Natural killer cell (primary cell): ENCODE measurements around the gene CA10. TPM values are rescaled to one million over a fixed set of nuclear protein-coding genes. Genes with fewer than 3 reads are reported as not detected.

Experiments used
- ATAC-seq, 3 donors: fragments of 150-1000 bp in 2 of 3; fragments of 200-7000 bp in 1 of 3; cut with Tn5 transposase; 1 replicate in 1 of 3; 2 replicates in 2 of 3; pipeline ENCODE4 v1.10.0; 2021; ENCODE audit warnings: mild to moderate bottlenecking in 2 of 3, moderate library complexity in 2 of 3
- DNase-seq, 2 donors: peaks; one replicate each; pipeline versions ENCODE4 v3.0.0 to v3.0.0-alpha.2; 2013 to 2021; ENCODE audit warnings: mixed read lengths in 1 of 2
- H3K27ac ChIP-seq: one replicate; pipeline ENCODE4 v1.5.1; 2013; ENCODE audit warnings: mild to moderate bottlenecking, low read length
- H3K27me3 ChIP-seq: one replicate; pipeline ENCODE4 v1.6.1; 2013; ENCODE audit warnings: low read length; ENCODE audit not compliant: control insufficient read depth, insufficient read depth
- H3K36me3 ChIP-seq: one replicate; pipeline ENCODE4 v1.6.1; 2013; ENCODE audit warnings: low read length; ENCODE audit not compliant: control insufficient read depth, insufficient read depth
- H3K4me1 ChIP-seq: one replicate; pipeline ENCODE4 v1.6.1; 2013; ENCODE audit warnings: low read length; ENCODE audit not compliant: control insufficient read depth, insufficient read depth
- H3K4me3 ChIP-seq: one replicate; pipeline ENCODE4 v1.5.1; 2013; ENCODE audit warnings: low read length
- H3K9me3 ChIP-seq: one replicate; pipeline ENCODE4 v1.6.1; 2013; ENCODE audit warnings: low read length; ENCODE audit not compliant: control insufficient read depth, insufficient read depth
- H3K27ac Mint-ChIP-seq, 2 donors: one replicate each; pipeline ENCODE4 v1.8.0; 2022; ENCODE audit warnings: mild to moderate bottlenecking in 2 of 2, mixed read lengths in 2 of 2, moderate library complexity in 1 of 2
- H3K27me3 Mint-ChIP-seq, 2 donors: one replicate each; pipeline ENCODE4 v1.8.0; 2022; ENCODE audit warnings: low read depth in 2 of 2, mixed read lengths in 2 of 2
- H3K36me3 Mint-ChIP-seq: one replicate; pipeline ENCODE4 v1.8.0; 2022; ENCODE audit warnings: mixed read lengths
- H3K4me1 Mint-ChIP-seq, 2 donors: one replicate each; pipeline ENCODE4 v1.8.0; 2022; ENCODE audit warnings: mixed read lengths in 2 of 2
- H3K4me3 Mint-ChIP-seq: one replicate; pipeline ENCODE4 v1.8.0; 2022; ENCODE audit warnings: mild to moderate bottlenecking, moderate library complexity, mixed read lengths
- H3K9me3 Mint-ChIP-seq, 2 donors: one replicate each; pipeline ENCODE4 v1.8.0; 2022; ENCODE audit warnings: mixed read lengths in 2 of 2
- CTCF ChIP-seq: fragments of 200-600 bp; IDR thresholded peaks from one replicate; pipeline ENCODE4 v1.8.0; 2022; ENCODE audit warnings: antibody characterized with exemption
- WGBS: methylation state at CpG from one replicate; pipeline ENCODE4 v1.1.7; 2013; ENCODE audit warnings: missing lambda C conversion rate; ENCODE audit not compliant: insufficient coverage; 5-methylcytosine and 5-hydroxymethylcytosine counted together
- intact Hi-C: fragments of 100-400 bp; cut with micrococcal nuclease; formaldehyde crosslinking; loops from one replicate; pipeline ENCODE4 v1.14.2; 2022
- total RNA-seq, 4 donors: library from RNA; stranded (reverse); fragments of 120-200 nt in 1 of 4; gene quantifications; one replicate each; pipeline versions ENCODE4 v1.2.3 to v1.2.4, GENCODE V29; 2013 to 2022

Gene CA10
- total RNA-seq, 3 donors from 2014 or later (not counting 1 experiment from before 2014, with no cell fraction given): not detected

GRCh38 chr17:51805185-51805584 lies 353.3 kb downstream of the CA10 start:
- WGBS: 71% methylated on average over 1 of the region's 2 CpGs
- no peaks in the 10 kb centered on the region for H3K4me1 Mint-ChIP-seq

GRCh38 chr17:51803161-51803560 lies 355.4 kb downstream of the CA10 start:
- Histone ChIP-seq H3K4me3 (no peak overlapping the region), H3K27me3 (no peaks in the 10 kb centered on the region), H3K4me1 (no peaks in the 10 kb centered on the region), H3K9me3 (no peaks in the 10 kb centered on the region), H3K36me3 (no peaks in the 10 kb centered on the region), H3K27ac (no peak overlapping the region)
- Mint-ChIP-seq H3K27me3 (peaks cover 0 to 6% of the 10 kb centered on the region in 2 donors), H3K4me1 (no peaks in the 10 kb centered on the region), H3K9me3 (no peaks in the 10 kb centered on the region), H3K4me3 (no peak overlapping the region), H3K36me3 (no peaks in the 10 kb centered on the region), H3K27ac (no peak overlapping the region)
- ATAC-seq (no peak), DNase-seq (no peak)
- intact Hi-C loops: no loop called here
- no peak for TF ChIP-seq CTCF
- WGBS: 70% methylated on average over 4 of the region's 4 CpGs

More at GRCh38 chr17:51805185-51805584, 353.3 kb downstream of the CA10 start:
- Histone ChIP-seq H3K27me3 (no peaks in the 10 kb centered on the region), H3K27ac (no peak overlapping the region), H3K9me3 (no peaks in the 10 kb centered on the region), H3K36me3 (no peaks in the 10 kb centered on the region), H3K4me3 (no peak overlapping the region), H3K4me1 (no peaks in the 10 kb centered on the region)
- ATAC-seq (no peak), DNase-seq (no peak)
- TF ChIP-seq CTCF: no peak
- no peak overlapping the region for H3K4me3 Mint-ChIP-seq
- no peaks in the 10 kb centered on the region for H3K36me3 Mint-ChIP-seq
- peaks cover 0 to under 1% of the 10 kb centered on the region in 2 donors for H3K9me3 Mint-ChIP-seq
- H3K27me3 Mint-ChIP-seq: peaks cover 0 to 5% of the 10 kb centered on the region in 2 donors
- intact Hi-C loops: no loop called here
- no peak overlapping the region for H3K27ac Mint-ChIP-seq

GRCh38 chr17:51802544-51802943 lies 356.0 kb downstream of the CA10 start:
- no peaks in the 10 kb centered on the region for H3K36me3 Mint-ChIP-seq
- H3K4me1 Mint-ChIP-seq: no peaks in the 10 kb centered on the region
- DNase-seq: no peak
- H3K27ac ChIP-seq: no peak overlapping the region
- intact Hi-C loops: no loop called here
- no peaks in the 10 kb centered on the region for H3K9me3 ChIP-seq
- no peak overlapping the region for H3K4me3 ChIP-seq
- H3K36me3 ChIP-seq: no peaks in the 10 kb centered on the region
- no peak for ATAC-seq
- H3K27me3 Mint-ChIP-seq: peaks cover 0 to 5% of the 10 kb centered on the region in 2 donors
- H3K27ac Mint-ChIP-seq: no peak overlapping the region
- H3K4me3 Mint-ChIP-seq: no peak overlapping the region
- no peak for TF ChIP-seq CTCF
- H3K4me1 ChIP-seq: no peaks in the 10 kb centered on the region
- 72% methylated on average over 1 of the region's 1 CpG for WGBS
- H3K27me3 ChIP-seq: no peaks in the 10 kb centered on the region
- H3K9me3 Mint-ChIP-seq: no peaks in the 10 kb centered on the region

- 70% methylated on average over 3 of the region's 4 CpGs for WGBS
- no peak for DNase-seq
Observed at GRCh38 chr17:51801626-51802025, 356.9 kb downstream of the CA10 start.

More at GRCh38 chr17:51801626-51802025, 356.9 kb downstream of the CA10 start:
- TF ChIP-seq CTCF: no peak
- Histone ChIP-seq H3K4me1 (no peaks in the 10 kb centered on the region), H3K9me3 (no peaks in the 10 kb centered on the region), H3K27me3 (no peaks in the 10 kb centered on the region), H3K36me3 (no peaks in the 10 kb centered on the region), H3K4me3 (no peak overlapping the region), H3K27ac (no peak overlapping the region)
- Mint-ChIP-seq H3K4me3 (no peak overlapping the region), H3K36me3 (no peaks in the 10 kb centered on the region), H3K27me3 (peaks cover 0 to 5% of the 10 kb centered on the region in 2 donors), H3K9me3 (no peaks in the 10 kb centered on the region), H3K4me1 (no peaks in the 10 kb centered on the region), H3K27ac (no peak overlapping the region)
- ATAC-seq: no peak
- intact Hi-C loops: no loop called here
